ENCODE results near the gene CXorf49. TPM values are rescaled to one million over a fixed set of nuclear protein-coding genes. Genes with fewer than 3 reads are reported as not detected.
"Not testable (repeated sequence)": the region's sequence is repeated elsewhere in the genome, so short reads cannot be mapped to it uniquely, and the experiment has no call there.

Gene CXorf49
- polyA plus RNA-seq, 4 donors, result not detected

DNA sequence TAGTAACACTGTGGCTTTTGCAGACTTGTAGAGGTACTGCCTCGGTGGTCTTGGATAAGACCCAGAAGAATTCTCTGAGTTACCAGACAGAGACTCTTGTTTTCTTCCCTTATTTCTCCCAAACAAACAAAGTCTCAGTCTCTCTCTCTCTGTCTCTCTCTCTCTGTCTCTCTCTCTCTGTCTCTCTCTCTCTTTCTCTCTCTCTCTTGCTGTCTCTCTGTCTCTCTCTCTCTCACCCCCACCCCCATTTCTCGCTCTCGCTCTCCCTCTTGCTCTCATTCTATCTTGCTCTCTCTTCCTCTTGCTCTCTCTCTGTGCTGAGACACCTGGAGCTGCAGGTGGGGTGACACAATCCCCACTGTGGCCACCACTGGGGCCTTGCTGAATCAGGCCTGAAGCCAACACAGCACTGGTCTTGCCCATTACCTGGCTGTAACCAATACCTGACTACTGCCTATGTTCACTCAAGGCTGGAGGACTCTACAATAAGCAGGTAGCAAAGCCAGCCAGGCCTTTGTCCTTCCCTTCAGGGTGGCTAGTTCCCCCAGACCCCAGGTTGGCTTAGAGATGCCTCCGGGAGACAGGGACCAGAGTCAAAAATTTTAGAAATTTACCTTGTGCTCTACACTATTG lies 38.4 kb downstream of the CXorf49 start:
- DNase-seq (no peak), FAIRE-seq (no peak)
- no peak overlapping the region for H3K27ac ChIP-seq (ENCODE audit: low read depth in 1 of 3, low read length in 2 of 3)

DNA sequence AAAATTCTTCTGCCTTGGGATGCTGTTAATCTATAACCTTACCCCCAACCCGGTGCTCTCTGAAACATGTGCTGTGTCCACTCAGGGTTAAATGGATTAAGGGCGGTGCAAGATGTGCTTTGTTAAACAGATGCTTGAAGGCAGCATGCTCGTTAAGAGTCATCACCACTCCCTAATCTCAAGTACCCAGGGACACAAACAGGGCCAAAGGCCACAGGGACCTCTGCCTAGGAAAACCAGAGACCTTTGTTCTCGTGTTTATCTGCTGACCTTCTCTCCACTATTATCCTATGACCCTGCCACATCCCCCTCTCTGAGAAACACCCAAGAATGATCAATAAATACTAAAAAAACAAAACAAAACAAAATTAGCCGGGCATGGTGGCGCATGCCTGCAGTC lies 40.9 kb downstream of the CXorf49 start:
- not testable (repeated sequence) for H3K4me1 ChIP-seq (ENCODE audit: control insufficient read depth in 3 of 3, insufficient read depth in 2 of 3, low read depth in 1 of 3, low read length in 2 of 3); H3K4me3 ChIP-seq (ENCODE audit: low read depth in 1 of 3, low read length in 3 of 3); FAIRE-seq; H3K27me3 ChIP-seq (ENCODE audit: control insufficient read depth in 3 of 3, insufficient read depth in 3 of 3, low read length in 3 of 3); DNase-seq; H3K9me3 ChIP-seq (ENCODE audit: control insufficient read depth in 2 of 2, insufficient read depth in 1 of 2, low read depth in 1 of 2, low read length in 1 of 2); H3K36me3 ChIP-seq (ENCODE audit: control insufficient read depth in 3 of 3, insufficient read depth in 2 of 3, low read depth in 1 of 3, low read length in 3 of 3); H3K27ac ChIP-seq (ENCODE audit: low read depth in 1 of 3, low read length in 2 of 3)
- 60 to 93% (median 70%) methylated on average over 2 to 4 of the region's 6 CpGs for WGBS, 3 donors

More for the DNA sequence above, 38.4 kb downstream of the CXorf49 start:
- Histone ChIP-seq H3K27me3 (ENCODE audit: control insufficient read depth in 3 of 3, insufficient read depth in 3 of 3, low read length in 3 of 3) (no peaks in the 10 kb centered on the region), H3K9me3 (ENCODE audit: control insufficient read depth in 2 of 2, insufficient read depth in 1 of 2, low read depth in 1 of 2, low read length in 1 of 2) (no peaks in the 10 kb centered on the region), H3K4me3 (ENCODE audit: low read depth in 1 of 3, low read length in 3 of 3) (no peak overlapping the region), H3K4me1 (ENCODE audit: control insufficient read depth in 3 of 3, insufficient read depth in 2 of 3, low read depth in 1 of 3, low read length in 2 of 3) (no peaks in the 10 kb centered on the region), H3K36me3 (ENCODE audit: control insufficient read depth in 3 of 3, insufficient read depth in 2 of 3, low read depth in 1 of 3, low read length in 3 of 3) (no peaks in the 10 kb centered on the region)
- 92 to 94% (median 93%) methylated on average over 4 of the region's 4 CpGs for WGBS, 3 donors

- whole genome bisulfite sequencing, 3 donors, result 91 to 93% (median 91%) methylated on average over 15 to 43 of the region's 43 CpGs
- not testable (repeated sequence) for FAIRE-seq; H3K27ac ChIP-seq (ENCODE audit: low read depth in 1 of 3, low read length in 2 of 3); H3K4me3 ChIP-seq (ENCODE audit: low read depth in 1 of 3, low read length in 3 of 3); H3K36me3 ChIP-seq (ENCODE audit: control insufficient read depth in 3 of 3, insufficient read depth in 2 of 3, low read depth in 1 of 3, low read length in 3 of 3); DNase-seq; H3K4me1 ChIP-seq (ENCODE audit: control insufficient read depth in 3 of 3, insufficient read depth in 2 of 3, low read depth in 1 of 3, low read length in 2 of 3); H3K27me3 ChIP-seq (ENCODE audit: control insufficient read depth in 3 of 3, insufficient read depth in 3 of 3, low read length in 3 of 3); H3K9me3 ChIP-seq (ENCODE audit: control insufficient read depth in 2 of 2, insufficient read depth in 1 of 2, low read depth in 1 of 2, low read length in 1 of 2)
Observed at GRCh38 chrX:71676068-71676795, 41.9 kb downstream of the CXorf49 start.

DNA sequence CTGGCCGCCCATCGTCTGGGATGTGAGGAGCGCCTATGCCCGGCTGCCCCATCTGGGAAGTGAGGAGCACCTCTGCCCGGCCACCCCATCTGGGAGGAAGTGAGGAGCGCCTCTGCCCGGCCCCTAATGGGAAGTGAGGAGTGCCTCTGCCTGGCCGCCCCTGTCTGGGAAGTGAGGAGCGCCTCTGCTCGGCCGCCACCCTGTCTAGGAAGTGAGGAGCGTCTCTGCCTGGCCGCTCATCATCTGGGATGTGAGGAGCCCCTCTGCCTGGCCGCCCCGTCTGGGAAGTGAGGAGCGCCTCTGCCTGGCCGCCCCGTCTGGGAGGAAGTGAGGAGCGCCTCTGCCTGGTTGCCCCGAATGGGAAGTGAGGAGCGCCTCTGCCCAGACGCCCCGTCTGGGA lies 42.4 kb downstream of the CXorf49 start:
- H3K27ac ChIP-seq (ENCODE audit: low read depth in 1 of 3, low read length in 2 of 3); H3K36me3 ChIP-seq (ENCODE audit: control insufficient read depth in 3 of 3, insufficient read depth in 2 of 3, low read depth in 1 of 3, low read length in 3 of 3); FAIRE-seq; H3K4me1 ChIP-seq (ENCODE audit: control insufficient read depth in 3 of 3, insufficient read depth in 2 of 3, low read depth in 1 of 3, low read length in 2 of 3); H3K4me3 ChIP-seq (ENCODE audit: low read depth in 1 of 3, low read length in 3 of 3); H3K27me3 ChIP-seq (ENCODE audit: control insufficient read depth in 3 of 3, insufficient read depth in 3 of 3, low read length in 3 of 3); DNase-seq; H3K9me3 ChIP-seq (ENCODE audit: control insufficient read depth in 2 of 2, insufficient read depth in 1 of 2, low read depth in 1 of 2, low read length in 1 of 2): not testable (repeated sequence)
- 96 to 98% (median 96%) methylated on average over 12 to 23 of the region's 23 CpGs for WGBS, 3 donors

DNA sequence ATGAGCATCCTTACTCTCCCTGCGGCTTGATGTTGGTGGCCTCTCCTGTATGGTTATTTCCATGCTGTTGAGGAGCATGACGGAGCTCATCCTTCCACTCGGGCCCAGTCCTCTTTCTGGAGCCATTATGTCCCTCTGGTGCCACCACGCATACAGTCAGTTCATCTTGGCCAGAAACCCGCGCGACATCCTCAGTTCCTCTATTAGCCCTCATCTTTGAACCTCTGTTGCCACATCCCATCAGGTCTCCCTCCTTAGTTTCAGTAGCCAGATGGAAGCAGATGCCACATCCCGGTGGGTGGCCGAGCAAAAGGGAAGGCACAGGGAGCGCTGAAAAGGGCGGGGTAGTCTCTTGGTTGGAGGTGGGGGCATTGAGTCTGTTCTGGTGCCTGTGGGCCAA lies 46.1 kb downstream of the CXorf49 start:
- Histone ChIP-seq H3K36me3 (ENCODE audit: control insufficient read depth in 3 of 3, insufficient read depth in 2 of 3, low read depth in 1 of 3, low read length in 3 of 3) (no peaks in the 10 kb centered on the region), H3K4me3 (ENCODE audit: low read depth in 1 of 3, low read length in 3 of 3) (no peak overlapping the region), H3K9me3 (ENCODE audit: control insufficient read depth in 2 of 2, insufficient read depth in 1 of 2, low read depth in 1 of 2, low read length in 1 of 2) (no peaks in the 10 kb centered on the region), H3K27ac (ENCODE audit: low read depth in 1 of 3, low read length in 2 of 3) (no peak overlapping the region), H3K27me3 (ENCODE audit: control insufficient read depth in 3 of 3, insufficient read depth in 3 of 3, low read length in 3 of 3) (no peaks in the 10 kb centered on the region), H3K4me1 (ENCODE audit: control insufficient read depth in 3 of 3, insufficient read depth in 2 of 3, low read depth in 1 of 3, low read length in 2 of 3) (no peaks in the 10 kb centered on the region)
- 86 to 94% (median 92%) methylated on average over 11 of the region's 11 CpGs for WGBS, 3 donors
- no peak for FAIRE-seq
- DNase-seq, result no peak

DNA sequence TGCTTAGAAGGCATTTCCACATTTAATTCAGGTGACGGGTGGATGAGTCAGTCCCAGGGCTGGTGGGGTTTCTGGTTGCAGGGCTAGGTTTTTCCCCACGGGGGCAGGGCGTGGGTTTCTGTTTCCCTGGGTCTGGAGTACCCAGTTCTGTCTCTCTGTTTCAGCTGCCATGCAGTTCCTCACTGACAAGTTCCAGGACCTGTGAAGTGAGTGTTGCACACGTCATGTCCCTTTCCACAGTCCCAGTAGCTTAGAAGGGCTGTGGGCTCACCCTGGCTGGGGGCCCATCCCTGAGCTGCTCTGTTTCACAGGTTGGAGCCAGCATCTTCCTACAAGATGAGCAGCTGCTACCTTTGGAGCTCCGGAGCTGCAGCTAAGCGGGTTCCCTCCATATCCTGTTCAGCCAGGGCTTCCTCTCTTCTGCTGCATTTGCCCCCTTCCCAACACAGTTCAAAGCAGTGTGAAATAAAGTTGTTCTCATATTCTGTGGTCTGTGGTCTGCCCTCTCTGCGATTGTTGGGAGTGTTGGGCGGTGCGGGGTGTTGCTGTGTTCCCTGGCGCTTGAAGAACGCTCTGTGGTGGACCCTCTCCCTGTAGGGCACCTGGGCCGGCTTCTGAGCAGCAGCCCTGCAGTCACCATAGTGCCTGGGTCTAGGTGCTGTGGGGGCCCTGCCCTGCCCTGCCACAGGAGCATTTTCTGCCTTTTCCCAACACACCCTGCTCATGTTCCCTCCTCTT lies 46.9 kb downstream of the CXorf49 start:
- H3K4me3 ChIP-seq (ENCODE audit: low read depth in 1 of 3, low read length in 3 of 3), result no peak overlapping the region

GRCh38 chrX:71669947-71670346 lies 48.1 kb downstream of the CXorf49 start:
- not testable (repeated sequence) for FAIRE-seq
- WGBS, 3 donors, result 21 to 39% (median 23%) methylated on average over 5 to 10 of the region's 10 CpGs

More for the DNA sequence above, 46.9 kb downstream of the CXorf49 start:
- no peak overlapping the region for H3K27ac ChIP-seq (ENCODE audit: low read depth in 1 of 3, low read length in 2 of 3)
- no peaks in the 10 kb centered on the region for H3K36me3 ChIP-seq (ENCODE audit: control insufficient read depth in 3 of 3, insufficient read depth in 2 of 3, low read depth in 1 of 3, low read length in 3 of 3)
- H3K27me3 ChIP-seq (ENCODE audit: control insufficient read depth in 3 of 3, insufficient read depth in 3 of 3, low read length in 3 of 3), result no peaks in the 10 kb centered on the region
- DNase-seq, result no peak
- H3K9me3 ChIP-seq (ENCODE audit: control insufficient read depth in 2 of 2, insufficient read depth in 1 of 2, low read depth in 1 of 2, low read length in 1 of 2), result no peaks in the 10 kb centered on the region
- 59 to 77% (median 65%) methylated on average over 11 to 12 of the region's 12 CpGs for WGBS, 3 donors
- no peaks in the 10 kb centered on the region for H3K4me1 ChIP-seq (ENCODE audit: control insufficient read depth in 3 of 3, insufficient read depth in 2 of 3, low read depth in 1 of 3, low read length in 2 of 3)
- no peak for FAIRE-seq

GRCh38 chrX:71669492-71669891 lies 48.6 kb downstream of the CXorf49 start:
- FAIRE-seq, result no peak
- Histone ChIP-seq H3K27ac (ENCODE audit: low read depth in 1 of 3, low read length in 2 of 3) (no peak overlapping the region), H3K36me3 (ENCODE audit: control insufficient read depth in 3 of 3, insufficient read depth in 2 of 3, low read depth in 1 of 3, low read length in 3 of 3) (no peaks in the 10 kb centered on the region), H3K4me3 (ENCODE audit: low read depth in 1 of 3, low read length in 3 of 3) (no peak overlapping the region), H3K27me3 (ENCODE audit: control insufficient read depth in 3 of 3, insufficient read depth in 3 of 3, low read length in 3 of 3) (no peaks in the 10 kb centered on the region), H3K9me3 (ENCODE audit: control insufficient read depth in 2 of 2, insufficient read depth in 1 of 2, low read depth in 1 of 2, low read length in 1 of 2) (no peaks in the 10 kb centered on the region), H3K4me1 (ENCODE audit: control insufficient read depth in 3 of 3, insufficient read depth in 2 of 3, low read depth in 1 of 3, low read length in 2 of 3) (no peaks in the 10 kb centered on the region)
- no peak for DNase-seq
- WGBS, 3 donors, result 59 to 79% (median 71%) methylated on average over 12 to 13 of the region's 13 CpGs

More at GRCh38 chrX:71669947-71670346, 48.1 kb downstream of the CXorf49 start:
- not testable (repeated sequence) for H3K9me3 ChIP-seq (ENCODE audit: control insufficient read depth in 2 of 2, insufficient read depth in 1 of 2, low read depth in 1 of 2, low read length in 1 of 2); H3K27me3 ChIP-seq (ENCODE audit: control insufficient read depth in 3 of 3, insufficient read depth in 3 of 3, low read length in 3 of 3); DNase-seq; H3K27ac ChIP-seq (ENCODE audit: low read depth in 1 of 3, low read length in 2 of 3); H3K4me1 ChIP-seq (ENCODE audit: control insufficient read depth in 3 of 3, insufficient read depth in 2 of 3, low read depth in 1 of 3, low read length in 2 of 3); H3K4me3 ChIP-seq (ENCODE audit: low read depth in 1 of 3, low read length in 3 of 3); H3K36me3 ChIP-seq (ENCODE audit: control insufficient read depth in 3 of 3, insufficient read depth in 2 of 3, low read depth in 1 of 3, low read length in 3 of 3)

All from small intestine (tissue), 7 donors.